K562 (cell line): Measurements from ENCODE around the gene MAU2. TPM values are rescaled to one million over a fixed set of nuclear protein-coding genes. Genes with fewer than 3 reads are reported as not detected.

Source experiments
- CBFA2T3 ChIP-seq: fragments of 450-650 bp; IDR thresholded peaks from 2 replicates; pipeline ENCODE4 v1.6.1; 2017
- DNMT1 ChIP-seq: fragments of 450-650 bp; IDR thresholded peaks from 2 replicates; pipeline ENCODE4 v1.6.1; 2016; ENCODE audit warnings: antibody characterized with exemption, mild to moderate bottlenecking
- HOXB6 ChIP-seq: fragments of 250-450 bp; sonication (Bioruptor Pico); IDR thresholded peaks from 2 replicates; pipeline ENCODE4 v1.5.1; 2022; ENCODE audit warnings: mild to moderate bottlenecking, borderline replicate concordance
- MTA2 ChIP-seq: fragments of 450-650 bp; IDR thresholded peaks from 2 replicates; pipeline ENCODE4 v1.6.1; 2016; ENCODE audit warnings: low read depth
- RBM22 ChIP-seq: fragments of 200-400 bp; formaldehyde crosslinking; IDR thresholded peaks from 2 replicates; pipeline ENCODE4 v1.6.1; 2018; ENCODE audit warnings: low read length, low read depth; ENCODE audit not compliant: poor library complexity, severe bottlenecking
- SP1 ChIP-seq: sonication (generic); formaldehyde crosslinking; IDR thresholded peaks from 2 replicates; pipeline ENCODE4 v1.8.1; 2022; ENCODE audit warnings: mild to moderate bottlenecking, missing genetic modification reagents
- STAG1 ChIP-seq: sonication (generic); formaldehyde crosslinking; IDR thresholded peaks from 2 replicates; pipeline ENCODE4 v1.5.0; 2020; ENCODE audit warnings: missing genetic modification reagents, borderline replicate concordance
- ZNF707 ChIP-seq: fragments of 250-450 bp; sonication (Bioruptor Pico); conservative IDR thresholded peaks from 2 replicates; pipeline ENCODE4 v1.8.0; 2022; ENCODE audit warnings: inconsistent platforms, mild to moderate bottlenecking, moderate library complexity
- polyA plus RNA-seq, 8 experiments: library from polyadenylated mRNA; depleted of rRNA in 4 of 8; stranded (reverse) in 5 of 8; unstranded in 3 of 8; fragments of >200 nt; fragmentation: Nextera tagmentation in 2 of 8; fragmentation: Illumina TruSeq in 1 of 8; extraction: Ambion mirVana in 2 of 8; extraction: Trizol in 1 of 8; gene quantifications; 2 replicates each; pipeline versions ENCODE4 v1.2.1 to v1.2.3, GENCODE V29; 2011 to 2014; ENCODE audit warnings: inconsistent platforms in 1 of 8, missing spikeins in 1 of 8
- total RNA-seq, 7 experiments: library from RNA; depleted of rRNA in 6 of 7; stranded (reverse); fragments of >200 nt in 6 of 7; fragmentation: Illumina TruSeq in 2 of 7; extraction: Trizol in 2 of 7; gene quantifications; 2 replicates each; pipeline versions ENCODE4 v1.2.1 to v1.2.3, GENCODE V29; 2011 to 2021; ENCODE audit warnings: low replicate concordance in 1 of 7
- TF ChIP-seq, protein P1 (sequence below), 2 experiments: fragments of 450-650 bp; IDR thresholded peaks; 2 replicates each; pipeline ENCODE4 v1.6.1; 2016; ENCODE audit warnings: mild to moderate bottlenecking in 2 of 2, borderline replicate concordance in 1 of 2, low read depth in 1 of 2, moderate library complexity in 1 of 2
- TF ChIP-seq, protein P2 (sequence below): fragments of 450-650 bp; IDR thresholded peaks from 2 replicates; pipeline ENCODE4 v1.7.1; 2018; ENCODE audit warnings: mild to moderate bottlenecking, low read depth; ENCODE audit not compliant: partially characterized antibody
- TF ChIP-seq, protein P3 (sequence below): fragments of 250-450 bp; sonication (Bioruptor Pico); IDR thresholded peaks from 2 replicates; pipeline ENCODE4 v1.5.0; 2021; ENCODE audit warnings: mild to moderate bottlenecking, moderate library complexity

The MAU2 gene
- total and polyA plus RNA-seq, 9 of the 15 experiments (the other 6 are each of a cell fraction or from before 2014, with no cell fraction given): 1.2 to 48.1 (median 19.4) TPM

DNA sequence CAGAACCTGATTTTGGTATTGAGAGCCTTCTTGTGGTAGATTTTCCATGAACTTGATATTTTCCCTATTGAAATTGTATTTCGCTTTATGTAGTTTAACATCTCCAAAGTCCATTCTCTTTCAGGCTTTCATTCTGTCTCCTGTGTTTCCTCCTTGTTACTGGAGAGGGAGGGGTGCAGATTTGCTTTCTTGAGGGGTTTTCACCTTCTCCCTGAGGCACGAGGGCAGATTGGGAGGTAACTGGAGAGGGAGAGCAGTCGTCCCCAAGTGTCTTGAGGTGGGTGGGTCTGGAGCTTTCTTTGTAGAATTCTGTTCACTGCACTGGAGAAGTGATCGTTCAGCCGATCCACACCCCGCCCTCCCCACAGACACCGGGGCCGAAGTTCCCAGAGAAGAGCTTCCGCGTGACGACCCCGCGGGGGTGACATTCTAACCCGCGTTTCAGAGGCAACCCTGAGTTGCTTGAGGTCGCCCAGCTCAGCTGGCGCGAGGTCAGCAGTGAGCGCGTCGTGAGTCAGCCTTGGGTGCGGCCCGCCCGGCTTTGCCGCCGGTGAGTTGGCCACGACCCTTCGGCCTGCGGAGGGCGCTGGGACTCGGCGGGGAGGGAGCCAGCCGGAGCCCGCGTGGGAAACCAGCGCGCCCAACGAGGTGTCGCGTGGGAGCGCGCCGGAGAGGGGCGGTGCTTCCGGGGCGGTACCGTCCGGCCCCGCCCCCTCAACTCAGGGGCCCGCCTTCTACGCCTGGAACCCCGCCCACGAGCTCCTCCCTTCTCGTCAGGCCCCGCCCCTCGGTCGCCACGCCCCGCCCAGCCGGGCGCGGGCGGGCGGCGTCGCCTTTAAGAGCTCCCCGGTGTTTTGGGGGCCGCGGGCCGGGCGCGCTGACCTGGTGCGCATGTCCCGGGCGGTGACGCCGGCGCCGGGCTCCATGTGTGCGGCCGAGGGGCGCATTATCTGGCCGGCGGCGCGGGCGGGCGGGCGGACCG, 84.5 kb downstream of the MAU2 start, which contains the start of gene GATAD2A (continued):
- TF ChIP-seq STAG1 (peak; percentile 42; the same call in 1 of the 2 replicates), HOXB6 (CRISPR knock-in tag) (no peak), DNMT1 (no peak), MTA2 (peak; percentile 75), SP1 (CRISPR knock-in tag) (peak; percentile 93), CBFA2T3 (peak; percentile 32; the same call in 1 of the 2 replicates), ZNF707 (no peak), RBM22 (peak; percentile 71)
- TF ChIP-seq, protein P1, sequence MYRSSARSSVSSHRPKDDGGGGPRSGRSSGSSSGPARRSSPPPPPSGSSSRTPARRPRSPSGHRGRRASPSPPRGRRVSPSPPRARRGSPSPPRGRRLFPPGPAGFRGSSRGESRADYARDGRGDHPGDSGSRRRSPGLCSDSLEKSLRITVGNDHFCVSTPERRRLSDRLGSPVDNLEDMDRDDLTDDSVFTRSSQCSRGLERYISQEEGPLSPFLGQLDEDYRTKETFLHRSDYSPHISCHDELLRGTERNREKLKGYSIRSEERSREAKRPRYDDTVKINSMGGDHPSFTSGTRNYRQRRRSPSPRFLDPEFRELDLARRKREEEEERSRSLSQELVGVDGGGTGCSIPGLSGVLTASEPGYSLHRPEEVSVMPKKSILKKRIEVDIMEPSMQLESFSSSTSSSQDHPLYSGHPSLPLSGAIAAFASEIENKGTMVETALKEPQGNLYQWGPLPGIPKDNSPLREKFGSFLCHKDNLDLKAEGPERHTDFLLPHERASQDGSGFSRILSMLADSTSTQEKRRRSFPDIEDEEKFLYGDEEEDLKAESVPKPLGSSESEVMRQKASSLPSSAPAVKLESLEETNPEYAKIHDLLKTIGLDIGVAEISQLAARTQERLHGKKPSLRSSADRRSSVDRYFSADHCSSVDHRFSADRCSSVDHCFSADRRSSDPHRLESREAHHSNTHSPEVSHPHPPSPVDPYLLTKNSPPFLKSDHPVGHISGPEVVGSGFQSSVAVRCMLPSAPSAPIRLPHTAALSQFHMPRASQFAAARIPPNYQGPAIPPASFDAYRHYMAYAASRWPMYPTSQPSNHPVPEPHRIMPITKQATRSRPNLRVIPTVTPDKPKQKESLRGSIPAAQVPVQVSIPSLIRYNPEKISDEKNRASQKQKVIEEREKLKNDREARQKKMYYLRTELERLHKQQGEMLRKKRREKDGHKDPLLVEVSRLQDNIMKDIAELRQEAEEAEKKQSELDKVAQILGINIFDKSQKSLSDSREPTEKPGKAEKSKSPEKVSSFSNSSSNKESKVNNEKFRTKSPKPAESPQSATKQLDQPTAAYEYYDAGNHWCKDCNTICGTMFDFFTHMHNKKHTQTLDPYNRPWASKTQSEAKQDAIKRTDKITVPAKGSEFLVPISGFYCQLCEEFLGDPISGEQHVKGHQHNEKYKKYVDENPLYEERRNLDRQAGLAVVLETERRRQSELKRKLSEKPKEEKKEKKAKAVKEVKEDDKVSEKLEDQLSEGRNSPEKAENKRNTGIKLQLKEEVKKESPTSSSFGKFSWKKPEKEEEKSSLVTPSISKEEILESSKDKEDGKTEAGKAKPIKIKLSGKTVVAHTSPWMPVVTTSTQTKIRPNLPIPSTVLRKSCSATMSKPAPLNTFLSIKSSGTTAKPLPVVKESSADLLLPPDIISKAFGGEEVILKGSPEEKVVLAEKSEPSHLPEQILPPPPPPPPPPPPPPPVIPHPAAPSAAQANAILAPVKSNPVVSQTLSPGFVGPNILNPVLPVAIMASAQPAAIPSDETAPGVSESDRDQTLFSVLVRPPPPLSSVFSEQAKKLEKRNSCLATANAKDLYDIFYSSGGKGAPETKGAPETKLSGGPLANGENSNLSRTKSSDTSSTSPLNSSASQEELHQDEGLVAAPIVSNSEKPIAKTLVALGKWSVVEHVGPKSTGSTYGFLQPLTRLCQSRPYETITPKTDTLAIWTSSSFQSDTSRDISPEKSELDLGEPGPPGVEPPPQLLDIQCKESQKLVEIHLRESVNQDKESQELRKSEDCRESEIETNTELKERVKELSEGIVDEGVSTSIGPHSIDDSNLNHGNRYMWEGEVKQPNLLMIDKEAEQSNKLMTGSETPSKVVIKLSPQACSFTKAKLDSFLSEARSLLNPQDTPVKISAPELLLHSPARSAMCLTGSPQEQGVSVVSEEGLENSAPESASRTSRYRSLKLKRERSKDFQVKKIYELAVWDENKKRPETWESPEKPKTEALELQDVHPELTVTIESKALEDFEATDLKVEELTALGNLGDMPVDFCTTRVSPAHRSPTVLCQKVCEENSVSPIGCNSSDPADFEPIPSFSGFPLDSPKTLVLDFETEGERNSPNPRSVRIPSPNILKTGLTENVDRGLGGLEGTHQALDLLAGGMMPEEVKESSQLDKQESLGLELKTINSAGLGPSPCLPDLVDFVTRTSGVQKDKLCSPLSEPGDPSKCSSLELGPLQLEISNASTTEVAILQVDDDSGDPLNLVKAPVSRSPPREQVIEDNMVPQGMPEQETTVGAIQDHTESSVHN (IDR thresholded peaks at IDR 0.05; ENCODE audit: borderline replicate concordance in 1 of 2, low read depth in 1 of 2): 0 out of 4 replicates have a peak, but pooled peaks of 1 of the 2 experiments have one; percentile 49
- TF ChIP-seq, protein P2, sequence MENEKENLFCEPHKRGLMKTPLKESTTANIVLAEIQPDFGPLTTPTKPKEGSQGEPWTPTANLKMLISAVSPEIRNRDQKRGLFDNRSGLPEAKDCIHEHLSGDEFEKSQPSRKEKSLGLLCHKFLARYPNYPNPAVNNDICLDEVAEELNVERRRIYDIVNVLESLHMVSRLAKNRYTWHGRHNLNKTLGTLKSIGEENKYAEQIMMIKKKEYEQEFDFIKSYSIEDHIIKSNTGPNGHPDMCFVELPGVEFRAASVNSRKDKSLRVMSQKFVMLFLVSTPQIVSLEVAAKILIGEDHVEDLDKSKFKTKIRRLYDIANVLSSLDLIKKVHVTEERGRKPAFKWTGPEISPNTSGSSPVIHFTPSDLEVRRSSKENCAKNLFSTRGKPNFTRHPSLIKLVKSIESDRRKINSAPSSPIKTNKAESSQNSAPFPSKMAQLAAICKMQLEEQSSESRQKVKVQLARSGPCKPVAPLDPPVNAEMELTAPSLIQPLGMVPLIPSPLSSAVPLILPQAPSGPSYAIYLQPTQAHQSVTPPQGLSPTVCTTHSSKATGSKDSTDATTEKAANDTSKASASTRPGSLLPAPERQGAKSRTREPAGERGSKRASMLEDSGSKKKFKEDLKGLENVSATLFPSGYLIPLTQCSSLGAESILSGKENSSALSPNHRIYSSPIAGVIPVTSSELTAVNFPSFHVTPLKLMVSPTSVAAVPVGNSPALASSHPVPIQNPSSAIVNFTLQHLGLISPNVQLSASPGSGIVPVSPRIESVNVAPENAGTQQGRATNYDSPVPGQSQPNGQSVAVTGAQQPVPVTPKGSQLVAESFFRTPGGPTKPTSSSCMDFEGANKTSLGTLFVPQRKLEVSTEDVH: peak; percentile 77
- TF ChIP-seq, protein P3, sequence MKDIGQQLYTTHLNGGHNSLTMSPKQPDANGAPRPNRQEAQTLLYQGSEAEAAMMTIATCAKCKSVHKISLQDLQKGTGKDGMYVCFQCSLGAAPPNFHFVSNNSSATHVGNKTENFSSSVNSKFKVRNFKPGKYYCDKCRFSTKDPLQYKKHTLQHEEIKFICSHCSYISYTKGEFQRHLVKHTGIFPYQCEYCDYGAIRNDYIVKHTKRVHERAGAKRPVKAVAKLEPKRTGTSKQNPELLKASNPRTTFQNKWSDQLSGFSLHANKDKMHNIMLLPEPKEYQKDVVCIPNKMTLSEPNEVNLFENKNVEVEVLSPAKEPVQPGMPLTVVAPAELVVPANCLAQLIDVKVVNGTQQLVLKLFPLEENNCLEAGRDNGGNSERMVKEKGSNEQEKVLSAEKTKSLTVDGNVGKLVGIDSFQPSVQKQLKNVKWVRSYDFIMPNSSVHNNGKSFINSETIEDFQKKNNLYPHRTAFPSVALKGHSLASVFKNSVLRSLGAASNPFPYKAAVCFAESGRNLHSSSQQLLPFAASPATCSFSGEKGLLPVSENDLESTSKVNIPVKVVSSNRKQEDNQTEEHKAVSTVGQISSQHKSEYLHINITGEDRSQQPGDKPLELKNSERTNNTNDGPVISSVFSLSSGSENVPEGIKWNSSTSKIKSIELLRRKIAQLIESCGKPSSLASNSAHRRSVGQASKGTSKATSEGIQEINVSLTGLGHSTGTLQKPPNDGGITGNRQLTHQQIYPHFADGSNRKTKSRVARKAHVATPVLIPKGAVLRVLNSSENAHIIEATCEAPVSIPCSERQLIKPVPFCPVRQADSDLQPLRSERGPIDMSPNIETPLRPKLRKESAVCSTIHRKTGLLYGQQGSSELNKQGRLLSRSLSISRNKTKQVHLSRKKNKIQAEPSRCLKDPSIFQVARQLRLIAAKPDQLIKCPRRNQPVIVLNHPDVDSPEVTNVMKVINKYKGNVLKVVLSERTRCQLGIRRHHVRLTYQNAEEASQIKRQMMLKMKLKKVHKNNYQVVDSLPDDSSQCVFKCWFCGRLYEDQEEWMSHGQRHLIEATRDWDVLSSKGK (CRISPR knock-in tag): no peak
